HCT116 (cell line): Measurements from ENCODE around the gene CPNE7. TPM values are rescaled to one million over a fixed set of nuclear protein-coding genes. Genes with fewer than 3 reads are reported as not detected.

Experiments used
- ATAC-seq: fragments of 200-7000 bp; cut with Tn5 transposase; 2 replicates; pipeline ENCODE4 v1.9.1; 2020; ENCODE audit warnings: mild to moderate bottlenecking, moderate library complexity
- BruUV-seq: library from RNA; stranded (reverse); fragments of 400-500 nt; replicated peaks from 2 replicates; lab custom pipeline; 2021; lab: Mats Ljungman, UMichigan
- CTCF ChIA-PET: fragments of 300-600 bp; sonication (Branson Sonifier 250); formaldehyde crosslinking; loops from one replicate; lab custom pipeline; 2021; ENCODE audit warnings: antibody characterized with exemption; lab: Charles Lee
- POLR2A ChIA-PET: fragments of 300-600, 350-600 bp; sonication (Branson Sonifier 250); formaldehyde crosslinking; loops from one replicate; lab custom pipeline; 2021; ENCODE audit warnings: antibody characterized with exemption; lab: Charles Lee
- RAD21 ChIA-PET, 2 experiments: fragments of 300-600 bp; sonication (Branson Sonifier 250); formaldehyde crosslinking; loops; one replicate each; lab custom pipeline; 2023; ENCODE audit warnings: low total read pairs in 2 of 2; ENCODE audit not compliant: uncharacterized antibody in 2 of 2, unreplicated experiment in 2 of 2, low non-redundant PET in 1 of 2; lab: Charles Lee
- DNase-seq: peaks from one replicate; pipeline ENCODE4 v3.0.0-alpha.2; 2010; ENCODE audit warnings: low read depth, low spot score
- H2AFZ ChIP-seq: fragments of 200-600 bp; shearing (Covaris generic), sonication (generic); 2 replicates; pipeline ENCODE4 v1.6.1; 2017; ENCODE audit warnings: low read depth, mixed run types, mixed read lengths, antibody characterized with exemption, low read length; ENCODE audit not compliant: poor library complexity, severe bottlenecking
- H3K27ac ChIP-seq: 2 replicates; pipeline ENCODE4 v1.5.1; 2012; ENCODE audit warnings: low read depth, low read length
- H3K27me3 ChIP-seq: fragments of 200-600 bp; sonication (generic); 2 replicates; pipeline ENCODE4 v1.6.1; 2016; ENCODE audit warnings: mixed run types, low read length, mixed read lengths; ENCODE audit not compliant: insufficient read depth
- H3K36me3 ChIP-seq, 2 experiments: fragments of 200-500 bp in 1 of 2; fragments of 200-600 bp in 1 of 2; sonication (Bioruptor generic) in 1 of 2; sonication (generic) in 1 of 2; 2 replicates each; pipeline versions ENCODE4 v1.5.1 to v1.6.1; 2014 to 2016; ENCODE audit warnings: low read length in 2 of 2, inconsistent platforms in 1 of 2, mixed read lengths in 1 of 2, mixed run types in 1 of 2; ENCODE audit not compliant: insufficient read depth in 2 of 2, control insufficient read depth in 1 of 2
- H3K4me1 ChIP-seq, 2 experiments: fragments of 200-600 bp in 1 of 2; sonication (generic) in 1 of 2; 2 replicates each; pipeline versions ENCODE4 v1.5.1 to v1.6.1; 2012 to 2017; ENCODE audit warnings: low read length in 2 of 2, inconsistent platforms in 1 of 2, mild to moderate bottlenecking in 1 of 2, mixed read lengths in 1 of 2, mixed run types in 1 of 2, moderate library complexity in 1 of 2; ENCODE audit not compliant: insufficient read depth in 2 of 2, control insufficient read depth in 1 of 2
- H3K4me2 ChIP-seq: fragments of 200-600 bp; sonication (generic); 2 replicates; pipeline ENCODE4 v1.6.1; 2017; ENCODE audit warnings: mixed run types, low read length, mixed read lengths
- H3K4me3 ChIP-seq, 2 experiments: fragments of 200-600 bp in 1 of 2; sonication (generic) in 1 of 2; replicated peaks in 1 of 2; 2 replicates each; pipeline ENCODE4 v1.5.1; 2011 to 2016; ENCODE audit warnings: low read length in 2 of 2, control low read depth in 1 of 2, low read depth in 1 of 2, mild to moderate bottlenecking in 1 of 2, mixed read lengths in 1 of 2, mixed run types in 1 of 2
- H3K79me2 ChIP-seq: fragments of 200-600 bp; sonication (generic); 2 replicates; pipeline ENCODE4 v1.6.1; 2017; ENCODE audit warnings: mild to moderate bottlenecking, mixed run types, low read length, moderate library complexity, mixed read lengths; ENCODE audit not compliant: insufficient read depth
- H3K9ac ChIP-seq: fragments of 200-600 bp; sonication (generic); 2 replicates; pipeline ENCODE4 v1.6.1; 2016; ENCODE audit warnings: low read length, mixed read lengths
- H3K9me2 ChIP-seq: fragments of 200-600 bp; sonication (generic), shearing (Covaris generic); 2 replicates; pipeline ENCODE4 v1.6.1; 2017; ENCODE audit warnings: mixed run types, mild to moderate bottlenecking, moderate library complexity; ENCODE audit not compliant: insufficient read depth
- H3K9me3 ChIP-seq, 2 experiments: fragments of 200-500 bp in 1 of 2; fragments of 200-600 bp in 1 of 2; sonication (Bioruptor generic) in 1 of 2; sonication (generic) in 1 of 2; 2 replicates each; pipeline ENCODE4 v1.6.1; 2014 to 2017; ENCODE audit warnings: low read length in 2 of 2, mixed read lengths in 2 of 2, inconsistent platforms in 1 of 2, low read depth in 1 of 2, mild to moderate bottlenecking in 1 of 2, mixed run types in 1 of 2, moderate library complexity in 1 of 2; ENCODE audit not compliant: control insufficient read depth in 1 of 2, insufficient read depth in 1 of 2
- H4K20me1 ChIP-seq: fragments of 200-600 bp; sonication (generic), shearing (Covaris generic); 2 replicates; pipeline ENCODE4 v1.6.1; 2017; ENCODE audit warnings: mixed run types, mild to moderate bottlenecking, moderate library complexity; ENCODE audit not compliant: insufficient read depth
- CTCF ChIP-seq, 3 experiments: fragments of 200-600 bp in 1 of 3; sonication (generic) in 1 of 3; IDR thresholded peaks in 2 of 3; conservative IDR thresholded peaks in 1 of 3; 2 replicates each; pipeline ENCODE4 v1.5.1; 2012 to 2017; ENCODE audit warnings: low read depth in 2 of 3, low read length in 2 of 3, antibody characterized with exemption in 1 of 3, borderline replicate concordance in 1 of 3, control low read depth in 1 of 3, mild to moderate bottlenecking in 1 of 3, mixed read lengths in 1 of 3, mixed run types in 1 of 3, moderate library complexity in 1 of 3; ENCODE audit not compliant: insufficient read depth in 1 of 3
- EGR1 ChIP-seq: IDR thresholded peaks from 2 replicates; pipeline ENCODE4 v1.6.1; 2012; ENCODE audit warnings: low read depth
- ELF1 ChIP-seq: IDR thresholded peaks from 2 replicates; pipeline ENCODE4 v1.6.1; 2012; ENCODE audit warnings: low read depth, borderline replicate concordance
- EZH2 ChIP-seq: fragments of 200-600 bp; sonication (generic); IDR thresholded peaks from 2 replicates; pipeline ENCODE4 v1.6.1; 2017; ENCODE audit warnings: antibody characterized with exemption, mixed run types
- EZH2phosphoT487 ChIP-seq: fragments of 200-600 bp; IDR thresholded peaks from 2 replicates; pipeline ENCODE4 v1.6.1; 2018; ENCODE audit warnings: antibody characterized with exemption, borderline replicate concordance
- MAX ChIP-seq: IDR thresholded peaks from 2 replicates; pipeline ENCODE4 v1.6.1; 2012
- RAD21 ChIP-seq: IDR thresholded peaks from 2 replicates; pipeline ENCODE4 v1.6.1; 2012; ENCODE audit warnings: low read depth, mild to moderate bottlenecking
- SIN3A ChIP-seq: IDR thresholded peaks from 2 replicates; pipeline ENCODE4 v1.6.1; 2012; ENCODE audit warnings: low read depth
- ZNF274 ChIP-seq: fragments of 200-500 bp; sonication (Bioruptor generic); IDR thresholded peaks from 2 replicates; pipeline ENCODE4 v1.6.1; 2014; ENCODE audit warnings: mild to moderate bottlenecking, low read depth, low read length, inconsistent platforms
- intact Hi-C: fragments of 100-400 bp; cut with micrococcal nuclease; formaldehyde crosslinking; loops from 2 replicates; pipeline ENCODE4 v1.10.0; 2022
- total RNA-seq: library from RNA; stranded (reverse); gene quantifications from one replicate; pipeline ENCODE4 v1.2.1, GENCODE V29; 2021; ENCODE audit not compliant: unreplicated experiment

The CPNE7 gene
- total RNA-seq, 1 experiment from 2014 or later, result 201 TPM

- no peaks in the 10 kb centered on the region for H3K9me2 ChIP-seq
- RAD21 ChIA-PET, result no interaction called here
- H3K9me3 ChIP-seq, result no peaks in the 10 kb centered on the region
- ATAC-seq (no peak), DNase-seq (no peak)
- no peak overlapping the region for H3K9ac ChIP-seq
- no peak overlapping the region for H2AFZ ChIP-seq
- intact Hi-C loops, result no loop called here
- no TSS peak for BruUV-seq
- H3K27ac ChIP-seq, result no peak overlapping the region
- CTCF ChIA-PET, result no interaction called here
- H4K20me1 ChIP-seq, result no peaks in the 10 kb centered on the region
- H3K4me2 ChIP-seq, result no peak overlapping the region
- POLR2A ChIA-PET, result no interaction called here
- peaks cover 0 to 5% of the 10 kb centered on the region in 2 experiments; a peak in 1 of 4 replicates for H3K36me3 ChIP-seq
- H3K79me2 ChIP-seq, result peaks cover 17% of the 10 kb centered on the region
- no peaks in the 10 kb centered on the region for H3K27me3 ChIP-seq
- H3K4me1 ChIP-seq, result peaks cover 12 to 39% of the 10 kb centered on the region in 2 experiments
- H3K4me3 ChIP-seq, result no peak overlapping the region
- TF ChIP-seq MAX (no peak), CTCF (IDR thresholded peaks at IDR 0.05 in 2 of 3, conservative IDR thresholded peaks at IDR 0.05 in 1 of 3; ENCODE audit: borderline replicate concordance in 1 of 3, insufficient read depth in 1 of 3, low read depth in 2 of 3, low read length in 2 of 3) (no peak), EZH2phosphoT487 (no peak), EZH2 (no peak), SIN3A (no peak), RAD21 (no peak), ELF1 (no peak), EGR1 (no peak), ZNF274 (no peak)
Measured at GRCh38 chr16:89572073-89572484, 3.5 kb upstream of the CPNE7 start.
